Body of pancreas (tissue), 4 donors: Measurements from ENCODE around the gene ARAP1.

Source experiments
- POLR2A ChIP-seq, 3 donors: fragments of 450-650 bp; IDR thresholded peaks; one replicate each; pipeline ENCODE4 v1.6.1; 2016; ENCODE audit warnings: antibody characterized with exemption in 3 of 3, mild to moderate bottlenecking in 2 of 3
- TF ChIP-seq, protein P1 (sequence below), 7 experiments: fragments of 450-650 bp in 4 of 7; fragments of 200-600 bp in 3 of 7; sonication (generic) in 3 of 7; IDR thresholded peaks; one replicate each; pipeline ENCODE4 v1.5.1; 2016 to 2019; ENCODE audit warnings: antibody characterized with exemption in 7 of 7

- TF ChIP-seq, protein P1, sequence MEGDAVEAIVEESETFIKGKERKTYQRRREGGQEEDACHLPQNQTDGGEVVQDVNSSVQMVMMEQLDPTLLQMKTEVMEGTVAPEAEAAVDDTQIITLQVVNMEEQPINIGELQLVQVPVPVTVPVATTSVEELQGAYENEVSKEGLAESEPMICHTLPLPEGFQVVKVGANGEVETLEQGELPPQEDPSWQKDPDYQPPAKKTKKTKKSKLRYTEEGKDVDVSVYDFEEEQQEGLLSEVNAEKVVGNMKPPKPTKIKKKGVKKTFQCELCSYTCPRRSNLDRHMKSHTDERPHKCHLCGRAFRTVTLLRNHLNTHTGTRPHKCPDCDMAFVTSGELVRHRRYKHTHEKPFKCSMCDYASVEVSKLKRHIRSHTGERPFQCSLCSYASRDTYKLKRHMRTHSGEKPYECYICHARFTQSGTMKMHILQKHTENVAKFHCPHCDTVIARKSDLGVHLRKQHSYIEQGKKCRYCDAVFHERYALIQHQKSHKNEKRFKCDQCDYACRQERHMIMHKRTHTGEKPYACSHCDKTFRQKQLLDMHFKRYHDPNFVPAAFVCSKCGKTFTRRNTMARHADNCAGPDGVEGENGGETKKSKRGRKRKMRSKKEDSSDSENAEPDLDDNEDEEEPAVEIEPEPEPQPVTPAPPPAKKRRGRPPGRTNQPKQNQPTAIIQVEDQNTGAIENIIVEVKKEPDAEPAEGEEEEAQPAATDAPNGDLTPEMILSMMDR (IDR thresholded peaks at IDR 0.05) = no peak
- no peak for TF ChIP-seq POLR2A (IDR thresholded peaks at IDR 0.05)
Observed at GRCh38 chr11:72770799-72771198, 18.6 kb upstream of the ARAP1 start.
